GM18909 (cell line): ENCODE data around the gene EFNB2.

Experiments used
- ATAC-seq: cut with Tn5 transposase; IDR thresholded peaks from one replicate; pipeline ENCODE4 v1.9.1; 2021; ENCODE audit warnings: mild to moderate bottlenecking; ENCODE audit not compliant: unreplicated experiment, poor library complexity

Gene EFNB2

DNA sequence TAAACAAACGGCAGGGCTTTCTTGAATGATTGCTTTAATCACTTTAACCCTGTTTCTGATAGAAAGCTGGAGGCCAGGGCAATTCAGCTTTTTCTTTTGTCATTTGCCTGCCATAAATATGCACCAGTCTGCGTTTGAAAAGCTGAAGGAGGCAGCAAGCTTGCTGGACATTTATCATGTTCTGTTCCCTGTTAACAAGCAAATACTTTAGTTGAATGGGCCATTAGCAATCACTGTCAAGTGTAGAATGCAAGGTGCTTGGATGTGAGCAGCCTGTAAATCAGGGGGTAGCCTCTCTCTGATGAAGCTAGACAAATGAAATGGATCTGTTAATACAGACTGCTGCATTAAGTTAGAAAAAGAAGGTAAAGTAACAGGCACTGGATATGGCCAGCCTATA lies 7.6 kb downstream of the EFNB2 start:
- ATAC-seq: no peak

DNA sequence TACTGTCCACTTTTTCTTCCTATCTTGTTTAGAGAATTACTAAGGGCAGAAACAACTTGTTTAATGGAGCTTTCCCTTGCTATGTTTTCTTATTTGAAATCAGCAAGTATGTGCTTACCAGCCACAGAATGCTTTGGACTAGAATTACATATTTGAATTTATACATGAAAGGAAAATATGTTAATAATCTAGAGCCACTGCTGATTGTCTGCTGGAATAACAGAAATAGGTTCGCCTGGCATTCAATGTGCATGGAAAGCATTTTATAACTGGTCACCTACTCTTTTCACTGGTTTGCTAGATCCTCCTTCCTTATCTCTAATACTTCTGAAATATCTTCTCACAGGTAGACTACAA lies 8.0 kb downstream of the EFNB2 start:
- no peak for ATAC-seq

DNA sequence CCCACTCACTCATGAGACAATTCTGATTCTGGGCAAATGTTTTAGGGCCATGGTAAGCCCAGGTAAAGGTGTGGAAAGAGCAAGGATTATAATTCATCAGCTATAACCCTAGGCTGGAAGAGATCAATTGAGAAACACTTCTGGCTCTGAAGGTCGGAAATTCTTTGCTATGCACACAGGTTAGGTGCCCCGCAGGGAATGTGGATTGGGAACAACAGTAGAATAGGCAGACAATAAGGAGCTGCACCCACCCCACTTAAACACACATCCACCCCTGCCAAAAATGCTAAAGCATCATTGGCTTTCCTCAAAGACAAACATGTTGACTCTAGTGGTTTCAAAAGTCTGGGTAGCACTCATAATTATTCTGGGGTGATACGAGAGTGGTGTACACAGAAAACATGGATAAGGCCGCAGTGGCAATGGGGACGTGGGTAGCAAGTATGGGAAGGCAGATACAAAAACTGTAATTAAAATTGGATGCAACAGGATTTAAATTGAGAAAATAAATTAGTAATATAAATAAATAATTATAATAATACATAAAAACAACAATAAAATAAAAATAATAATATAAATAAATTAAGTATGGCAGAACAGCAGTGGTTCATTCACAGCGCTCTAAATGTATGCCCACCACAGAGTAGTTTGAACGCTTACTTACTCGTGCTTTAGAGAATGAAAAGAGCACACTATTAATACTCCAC lies 8.6 kb downstream of the EFNB2 start:
- ATAC-seq: no peak

DNA sequence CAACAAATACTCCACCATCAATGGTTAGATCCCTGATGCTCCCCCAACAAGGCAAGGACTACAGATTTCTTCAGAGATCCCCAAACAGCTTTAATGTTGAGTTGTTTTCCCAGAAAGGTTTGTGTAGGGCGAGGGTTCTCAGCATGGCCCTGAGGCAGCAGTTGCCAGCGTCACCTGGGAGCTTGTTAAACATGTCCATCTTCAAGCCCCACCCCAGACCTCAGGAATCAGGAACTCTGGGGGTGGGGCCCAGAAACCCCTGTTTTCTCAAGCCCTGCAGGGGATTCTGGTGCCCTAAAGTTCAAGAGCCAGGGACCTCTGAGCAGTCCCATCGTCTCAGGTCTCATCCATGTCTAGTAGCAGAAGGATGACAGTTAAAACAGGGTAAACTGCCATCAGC lies 9.6 kb downstream of the EFNB2 start:
- ATAC-seq: no peak

DNA sequence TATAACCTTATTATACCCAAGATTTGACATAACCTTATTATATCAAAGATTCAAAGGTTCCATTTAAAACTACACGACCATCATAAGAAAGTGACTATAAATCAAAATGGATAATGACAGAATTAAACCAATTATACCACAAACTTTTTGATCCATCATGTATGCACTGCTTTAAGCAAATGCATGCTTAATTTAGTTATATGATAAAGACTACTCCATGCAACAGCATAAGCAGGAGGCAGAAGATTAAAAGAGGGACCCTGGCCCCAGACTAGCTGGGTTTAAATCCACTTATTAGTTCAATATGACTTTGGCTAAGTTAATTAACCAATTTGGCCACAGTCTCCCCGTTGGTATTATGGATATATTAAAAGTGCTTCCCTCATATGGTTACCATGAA lies 11.4 kb downstream of the EFNB2 start:
- ATAC-seq: no peak

DNA sequence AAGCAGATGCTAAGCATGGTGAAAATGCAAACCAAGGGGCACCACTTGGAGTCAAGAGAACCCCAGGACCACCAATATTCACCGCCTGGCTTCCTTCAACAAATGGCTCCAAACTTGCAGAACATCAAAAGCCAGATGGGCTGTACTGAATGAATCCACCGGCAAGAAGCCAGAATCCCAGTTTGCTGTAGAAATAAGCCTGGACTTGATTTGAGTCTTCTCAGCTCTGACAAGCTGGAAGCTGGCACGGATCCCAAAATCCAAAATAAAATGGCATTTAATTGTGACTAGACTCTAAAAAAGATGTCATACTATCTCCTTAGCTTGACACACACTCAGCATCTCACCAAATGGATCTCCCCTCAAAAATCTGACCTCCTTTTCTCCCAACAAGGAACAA lies 11.9 kb downstream of the EFNB2 start:
- no peak for ATAC-seq

DNA sequence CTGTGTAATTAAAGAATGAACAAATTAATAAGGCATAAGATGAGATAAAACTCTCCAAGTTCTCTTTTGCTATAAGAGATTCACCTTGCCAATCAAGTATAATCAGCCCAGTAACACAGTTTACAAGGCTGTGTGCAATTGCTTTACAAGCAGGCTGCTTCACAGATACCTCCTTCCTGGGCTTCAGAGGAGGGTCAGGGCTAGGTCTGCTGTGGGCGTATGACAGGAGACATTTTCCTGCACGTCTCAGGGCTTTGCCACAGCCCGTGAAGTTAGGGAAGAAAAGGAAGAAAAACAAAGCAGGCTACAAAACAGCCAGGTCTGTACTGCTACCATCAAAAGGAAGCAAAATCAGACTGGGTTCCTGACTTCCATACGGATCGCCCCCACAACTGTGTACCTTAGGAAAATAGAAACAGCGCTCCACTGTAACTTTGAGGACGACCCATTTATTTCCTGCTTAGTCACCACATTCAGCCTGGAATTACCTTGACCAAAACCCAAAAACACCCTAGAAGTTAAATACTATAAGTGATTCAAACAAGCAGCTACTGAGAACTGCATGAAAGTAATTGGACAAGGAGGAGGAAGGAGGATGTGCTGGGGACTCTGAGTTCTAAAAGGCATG lies 12.4 kb downstream of the EFNB2 start:
- no peak for ATAC-seq

DNA sequence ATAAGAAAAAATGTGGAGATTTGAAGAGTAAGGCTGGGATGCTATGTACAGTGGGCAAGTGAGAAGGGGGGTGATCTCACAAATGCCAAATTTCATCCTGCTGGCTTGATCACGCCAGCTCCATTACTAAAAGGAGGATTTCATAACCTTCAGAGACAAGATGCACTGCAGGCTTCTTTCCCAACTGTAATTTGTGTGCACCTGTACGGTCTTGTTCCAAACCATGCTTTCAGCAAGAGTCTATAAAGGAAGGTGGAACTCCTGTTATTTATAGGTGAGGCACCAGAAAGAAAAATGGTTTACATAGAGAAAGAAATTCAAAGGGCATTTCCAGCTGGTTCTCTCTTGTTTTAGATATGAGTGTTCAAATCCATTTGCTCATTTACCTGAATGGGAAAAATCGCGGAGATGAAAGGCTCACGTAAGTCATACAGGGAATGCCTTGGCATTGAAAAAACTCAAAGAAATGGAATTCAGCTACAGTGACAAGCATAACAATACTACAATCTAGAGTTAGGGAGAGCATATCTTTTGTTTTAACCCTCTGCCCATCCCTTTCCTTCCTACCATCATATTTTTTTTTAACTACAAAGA lies 13.3 kb downstream of the EFNB2 start:
- no peak for ATAC-seq

DNA sequence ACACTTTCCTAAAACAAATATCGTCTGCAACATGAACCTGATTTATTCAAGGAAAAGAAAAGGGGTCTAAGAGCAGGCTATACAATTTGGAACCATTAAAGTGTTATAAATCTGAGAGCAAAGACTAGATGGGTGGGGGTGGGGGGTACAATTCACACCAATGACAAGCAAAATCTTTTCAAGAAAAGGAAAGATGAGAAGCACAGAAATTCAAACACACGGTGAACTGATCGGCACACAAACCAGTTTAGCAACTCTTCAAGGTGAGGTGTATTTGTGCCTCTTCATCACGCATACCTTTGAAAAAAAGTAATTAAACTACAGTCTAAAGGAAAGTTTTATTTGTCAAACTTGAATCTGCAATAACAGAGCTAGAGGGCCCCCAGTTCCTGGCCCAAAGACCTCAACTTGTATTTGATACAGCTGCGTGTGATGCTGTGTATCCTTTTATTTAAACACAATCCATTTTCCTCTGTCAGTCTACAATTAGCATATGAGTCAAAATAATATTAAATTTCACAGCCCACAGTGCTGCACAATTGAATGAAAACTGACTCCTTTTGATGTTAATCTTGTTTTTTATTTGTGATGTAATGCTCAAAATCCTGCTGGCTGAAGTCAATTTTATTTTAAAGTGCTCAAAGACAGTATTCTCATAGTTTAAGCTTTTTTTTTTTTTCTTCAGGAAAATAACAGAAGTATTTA lies 14.2 kb downstream of the EFNB2 start:
- no peak for ATAC-seq

DNA sequence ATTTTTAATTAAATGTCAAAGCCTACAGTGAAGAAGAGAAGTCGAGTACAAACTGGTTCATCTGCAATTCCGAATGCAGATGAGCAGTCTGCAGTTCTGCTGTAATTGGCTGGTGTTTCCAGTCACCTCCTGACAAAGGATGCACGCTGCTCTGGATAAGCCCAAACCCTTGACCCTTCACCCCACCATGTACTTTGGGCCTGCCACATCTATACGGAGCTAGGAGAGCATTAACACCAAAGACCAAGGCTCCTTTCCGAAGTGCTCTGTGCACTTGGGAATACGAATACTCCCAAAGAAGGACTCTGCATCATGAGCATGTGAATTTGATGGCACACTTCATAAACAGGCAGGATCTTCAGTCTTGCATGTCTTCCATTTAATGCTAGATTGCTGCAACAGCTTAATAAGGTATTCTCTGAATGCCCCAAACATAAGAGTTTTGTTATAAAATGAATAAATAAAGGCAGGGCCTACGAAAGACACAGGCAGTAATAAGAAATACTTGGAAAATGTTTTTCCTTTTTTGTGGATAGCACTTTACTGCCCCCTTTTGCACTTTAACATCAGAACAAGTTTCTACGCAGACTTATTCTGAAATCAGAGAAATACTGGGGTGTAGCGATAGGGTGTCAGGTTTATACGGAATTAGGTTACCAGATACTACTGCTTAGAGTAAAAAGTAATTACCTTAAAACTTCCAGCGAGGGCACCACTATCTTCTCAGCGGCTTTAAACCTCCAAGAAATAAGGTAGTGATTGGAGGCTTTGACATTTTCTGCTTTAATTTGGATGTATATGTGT lies 15.0 kb downstream of the EFNB2 start:
- no peak for ATAC-seq

DNA sequence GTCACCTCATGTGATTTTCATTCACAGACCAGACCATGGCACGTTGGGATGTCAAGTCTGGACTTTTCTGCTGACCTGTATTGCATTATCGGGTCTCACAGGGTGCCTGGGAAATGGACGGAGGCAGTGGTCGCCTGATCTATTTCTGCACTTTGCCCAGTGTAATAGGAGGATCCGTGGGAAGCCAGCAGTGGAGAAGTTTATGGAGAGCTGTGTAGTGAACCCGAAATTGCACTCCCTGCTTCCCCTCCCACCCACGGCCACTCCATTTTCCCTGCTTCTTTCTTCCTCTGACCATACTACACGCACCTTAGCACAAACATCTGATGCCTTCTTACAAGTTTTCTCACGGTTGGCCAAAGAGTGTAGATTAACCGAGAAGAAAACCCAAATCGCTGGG lies 16.9 kb downstream of the EFNB2 start:
- ATAC-seq: no peak

DNA sequence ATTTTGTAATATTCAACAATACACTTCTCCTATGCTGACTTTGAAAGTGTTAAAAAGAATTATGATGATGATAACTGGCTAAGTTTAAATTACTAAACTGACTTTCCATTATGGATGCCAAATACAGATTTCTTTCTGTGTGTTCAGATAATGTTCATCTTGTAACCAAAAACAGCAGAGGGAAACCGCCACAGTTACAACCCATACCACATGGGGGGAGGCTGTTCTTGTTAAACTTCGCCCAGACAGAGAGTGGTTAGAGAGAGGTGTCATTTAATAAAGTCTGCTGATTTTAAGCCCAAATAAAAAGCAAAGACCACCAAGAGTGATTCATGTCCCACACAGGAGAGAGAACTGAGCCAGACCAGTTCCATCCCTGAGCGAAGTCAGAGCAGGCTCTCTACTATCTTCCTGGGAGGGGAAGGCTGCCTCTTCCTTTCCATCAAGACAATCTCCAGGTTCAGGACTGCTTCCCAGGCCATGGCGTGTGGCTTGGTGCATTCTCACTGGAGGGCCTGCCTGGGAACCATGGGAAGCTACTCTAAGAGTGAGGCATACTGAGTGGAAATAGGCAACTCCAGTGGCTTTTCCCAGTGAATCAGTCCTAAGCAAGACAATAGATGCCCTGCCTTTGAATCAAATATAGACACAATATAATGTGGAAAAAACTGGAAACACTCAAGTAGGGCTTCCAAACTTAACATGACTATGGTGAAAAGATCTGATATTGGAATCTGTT lies 18.2 kb downstream of the EFNB2 start:
- ATAC-seq: no peak

DNA sequence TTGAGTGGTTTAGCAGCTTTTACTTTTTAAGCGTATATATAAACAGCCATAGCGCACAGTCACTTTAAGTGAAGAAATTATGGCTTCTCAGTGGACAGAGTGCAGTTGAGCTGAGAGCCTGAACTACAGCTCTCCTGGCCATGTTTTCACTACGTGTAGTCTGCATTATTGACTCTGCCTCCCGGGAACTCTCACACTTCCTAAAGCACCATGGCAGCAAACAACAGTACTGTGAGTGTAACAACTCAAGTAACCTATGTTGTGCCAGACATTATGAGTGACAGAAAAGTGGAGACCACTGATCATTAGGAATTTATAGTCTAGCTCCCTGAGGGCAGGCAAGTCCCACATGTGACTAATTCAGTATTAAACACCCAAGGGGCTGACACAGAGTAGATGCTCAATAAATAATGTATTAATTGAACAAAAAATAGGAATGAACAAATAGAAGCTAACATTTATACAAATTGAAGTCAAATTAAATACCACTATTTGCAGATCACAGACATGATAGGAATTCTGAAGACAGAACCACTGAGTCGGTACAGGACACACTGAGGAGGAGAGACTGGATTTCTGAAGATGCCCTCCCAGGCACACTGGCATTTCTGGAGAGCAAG lies 19.7 kb downstream of the EFNB2 start:
- no peak for ATAC-seq

DNA sequence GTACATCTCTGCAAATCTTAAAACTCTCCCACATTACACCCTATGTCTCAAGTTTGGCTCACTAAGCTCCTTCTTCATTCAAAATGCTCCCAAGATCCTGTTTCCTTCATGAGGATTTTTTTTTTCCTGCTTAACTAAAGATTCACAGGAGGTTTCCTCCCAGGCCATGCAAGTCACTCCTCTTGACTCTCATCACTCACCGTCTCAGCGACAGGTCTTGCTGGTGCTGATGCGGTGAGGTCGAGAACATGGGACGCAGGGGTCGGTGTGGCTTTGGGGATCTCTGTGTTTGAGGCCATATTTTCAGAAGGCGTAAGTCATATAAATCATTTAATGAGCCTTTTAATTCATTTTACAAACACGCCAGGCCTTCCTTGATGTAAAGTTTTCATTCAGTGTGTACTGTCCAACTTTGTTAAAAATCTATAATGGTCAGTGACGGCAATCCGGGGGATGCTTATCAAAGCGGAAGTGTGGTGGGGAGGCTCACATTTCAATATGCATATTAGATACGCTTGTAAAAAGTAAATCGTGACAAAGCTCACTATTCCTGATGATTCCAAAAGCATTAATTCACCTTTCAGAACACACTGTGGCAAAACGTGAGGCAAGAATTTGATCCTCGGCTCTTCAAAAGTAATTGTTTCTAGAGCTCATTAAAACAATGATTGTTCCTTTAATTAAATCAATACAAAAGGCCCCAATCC lies 20.4 kb downstream of the EFNB2 start:
- no peak for ATAC-seq

DNA sequence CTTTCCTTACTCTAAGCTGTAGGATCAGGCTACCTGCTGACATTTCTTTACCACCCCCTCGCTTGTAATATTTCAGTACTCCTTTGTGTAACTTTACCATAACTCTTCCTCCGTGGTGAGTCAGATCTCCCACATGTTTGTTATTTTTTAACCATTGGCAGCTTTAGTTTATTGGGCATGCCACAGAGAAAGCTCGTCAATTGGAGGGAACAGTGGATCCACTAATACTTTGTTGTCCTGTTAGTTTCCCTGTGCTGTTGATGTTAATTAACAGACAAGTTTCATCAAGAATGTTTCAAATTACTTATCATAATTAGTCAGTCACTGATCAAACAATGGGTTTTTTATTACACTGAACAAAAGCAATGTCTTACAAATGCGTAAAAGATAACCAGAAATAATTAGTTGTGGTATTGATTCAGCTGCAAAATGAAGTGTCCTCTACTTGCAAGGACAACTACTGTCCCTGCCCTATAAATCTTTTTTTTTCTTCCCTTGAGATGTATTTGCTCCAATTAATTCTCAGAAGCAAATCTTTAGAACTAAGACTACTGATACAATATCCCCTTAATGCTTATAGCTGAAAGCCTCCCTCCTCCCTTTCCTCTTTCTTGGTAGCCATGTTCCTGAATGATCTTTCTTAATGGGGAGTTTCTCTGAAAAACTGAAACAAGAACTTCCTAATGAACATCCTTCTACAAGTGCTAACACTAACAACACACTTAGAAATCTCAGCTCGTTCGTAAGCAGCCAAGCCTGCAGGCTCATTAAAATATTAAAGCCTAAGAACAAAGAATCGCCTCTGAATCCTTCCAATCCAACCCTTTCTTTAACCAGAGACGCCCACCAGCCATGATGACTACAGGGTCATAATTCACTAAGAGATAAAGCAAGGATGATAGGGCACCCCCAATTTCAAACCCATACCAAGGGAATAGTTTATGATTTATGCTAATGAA lies 22.2 kb downstream of the EFNB2 start:
- ATAC-seq: no peak

DNA sequence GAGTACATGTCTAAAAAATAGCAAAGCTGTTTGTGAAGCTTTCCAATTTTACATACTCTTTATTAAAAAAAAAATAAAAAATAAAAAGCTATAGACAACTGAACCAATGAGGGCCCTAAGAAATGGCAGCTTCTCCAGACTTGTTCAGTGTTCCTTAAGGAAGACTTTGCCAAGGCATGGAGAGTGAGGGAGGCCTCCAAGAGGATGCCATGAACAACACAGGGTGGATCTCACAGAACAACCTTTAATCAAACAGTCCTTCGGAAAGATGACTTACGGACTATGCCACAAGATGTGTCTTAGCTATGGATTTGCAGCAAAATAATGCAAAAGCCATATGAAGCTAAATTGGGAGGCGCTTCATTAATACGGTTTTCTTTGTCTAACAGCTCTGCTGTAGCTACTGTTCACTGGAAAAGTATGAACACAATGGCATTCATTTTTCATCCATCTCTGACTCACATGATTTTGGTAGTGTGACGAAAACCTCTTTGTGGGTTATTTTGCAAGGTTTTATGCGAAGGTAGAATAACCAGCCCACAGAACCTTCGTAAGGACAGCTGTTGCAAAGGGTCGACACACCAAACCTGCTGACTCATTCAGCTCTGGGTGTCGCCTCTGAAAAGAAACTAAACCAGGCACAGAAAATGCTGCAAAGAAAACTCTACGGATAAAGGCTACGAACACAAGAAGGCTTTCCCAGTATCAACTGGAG lies 27.7 kb downstream of the EFNB2 start:
- ATAC-seq: peak; percentile 91

DNA sequence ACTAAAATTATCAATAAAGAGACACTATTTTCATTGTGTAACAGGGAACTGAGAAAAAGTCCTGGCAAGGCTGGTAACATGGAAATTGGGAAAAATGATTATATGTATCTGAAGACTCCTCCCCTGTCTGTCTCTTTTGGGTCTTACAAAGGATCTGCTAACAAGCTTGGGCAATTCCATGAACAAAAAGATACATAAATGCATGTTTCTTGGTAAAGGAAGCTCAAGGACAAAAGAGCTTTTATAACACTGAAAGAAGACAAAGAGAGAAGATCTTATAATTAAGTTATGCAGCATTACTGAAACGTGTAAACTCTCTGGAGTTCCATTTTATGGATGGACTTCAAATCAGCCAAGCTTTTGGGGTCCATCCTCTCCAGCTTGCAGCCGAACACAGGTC lies 29.2 kb downstream of the EFNB2 start:
- ATAC-seq: no peak
